Activated CD8-positive, alpha-beta T cell treated with anti-CD3 and anti-CD28 coated beads for 36 hours (primary cell): ENCODE data around the gene GPR62. TPM values are rescaled to one million over a fixed set of nuclear protein-coding genes. Genes with fewer than 3 reads are reported as not detected.
A peak's percentile ranks its signal among the peaks of the same experiment; 100 is the strongest.

Experiments
- ATAC-seq: fragments of 200-7000 bp; cut with Tn5 transposase; one replicate; pipeline ENCODE4 v1.10.0; 2021; ENCODE audit warnings: mild to moderate bottlenecking, moderate library complexity
- CTCF ChIA-PET: fragments of 350-600 bp; sonication (Branson Sonifier 250); formaldehyde crosslinking; loops from one replicate; lab custom pipeline; 2021; ENCODE audit warnings: antibody characterized with exemption; lab: Charles Lee
- POLR2A ChIA-PET: fragments of 350-600 bp; sonication (Branson Sonifier 250); formaldehyde crosslinking; loops from one replicate; lab custom pipeline; 2021; ENCODE audit warnings: antibody characterized with exemption; lab: Charles Lee
- DNase-seq: peaks from one replicate; pipeline ENCODE4 v3.0.0-alpha.2; 2020
- H3K27ac Mint-ChIP-seq: one replicate; pipeline ENCODE4 v1.8.0; 2021; ENCODE audit warnings: mild to moderate bottlenecking, mixed read lengths
- H3K27me3 Mint-ChIP-seq: one replicate; pipeline ENCODE4 v1.8.0; 2021; ENCODE audit warnings: mixed read lengths
- H3K36me3 Mint-ChIP-seq: one replicate; pipeline ENCODE4 v1.8.0; 2021; ENCODE audit warnings: low read depth, mixed read lengths
- H3K4me1 Mint-ChIP-seq: one replicate; pipeline ENCODE4 v1.8.0; 2021; ENCODE audit warnings: low read depth, mixed read lengths
- H3K4me3 Mint-ChIP-seq: one replicate; pipeline ENCODE4 v1.8.0; 2021; ENCODE audit warnings: mild to moderate bottlenecking, moderate library complexity, mixed read lengths
- H3K9me3 Mint-ChIP-seq: one replicate; pipeline ENCODE4 v1.8.0; 2021; ENCODE audit warnings: mixed read lengths
- CTCF ChIP-seq: fragments of 200-600 bp; IDR thresholded peaks from one replicate; pipeline ENCODE4 v1.8.0; 2022; ENCODE audit warnings: antibody characterized with exemption, mild to moderate bottlenecking
- intact Hi-C: fragments of 100-400 bp; cut with micrococcal nuclease; formaldehyde crosslinking; loops from one replicate; pipeline ENCODE4 v1.10.0; 2022
- total RNA-seq, 2 experiments: library from RNA; stranded (reverse); gene quantifications; one replicate each; pipeline ENCODE4 v1.2.3, GENCODE V29; 2021

GPR62 gene
- total RNA-seq, 2 experiments from 2014 or later = not detected

- POLR2A ChIA-PET = interaction anchor here (0.8 to 14.5 kb wide), 11 partner anchors 9 to 215 kb away, joined by 3 to 267 read pairs (median 4); partner anchors contain the start of genes ABHD14A, ABHD14B, DUSP7 and PARP3
- Mint-ChIP-seq H3K27ac (peak overlapping the region; percentile 95), H3K4me3 (peak overlapping the region; percentile 92), H3K36me3 (peaks cover 10% of the 10 kb centered on the region), H3K27me3 (no peaks in the 10 kb centered on the region), H3K4me1 (peaks cover 21% of the 10 kb centered on the region), H3K9me3 (no peaks in the 10 kb centered on the region)
- peak; percentile 66 for DNase-seq
- CTCF ChIA-PET = interaction anchor here (0.7 to 3.6 kb wide), 16 partner anchors 9 to 464 kb away, joined by 3 to 40 read pairs (median 6); partner anchors contain the start of genes ABHD14A, ABHD14B, PARP3 and PCBP4
- TF ChIP-seq CTCF = peak; percentile 76
- intact Hi-C loops = loop anchor here (5.0 kb wide), 1 partner anchor 40 kb away; the partner anchor contains the start of genes PARP3 and RRP9
- ATAC-seq = peak; percentile 41
Observed at GRCh38 chr3:51982352-51982837, 27.2 kb downstream of the GPR62 start.

GRCh38 chr3:51982838-51983577 is 27.8 kb downstream of the GPR62 start, which contains the start of gene ACY1:
ACY1 (plus strand) TSS chr3:51983535; CDS start chr3:51984065, 530 bp downstream.
- POLR2A ChIA-PET = interaction anchor here (0.8 to 14.5 kb wide), 12 partner anchors 9 to 302 kb away, joined by 3 to 267 read pairs (median 4); partner anchors contain the start of genes ABHD14A, ABHD14B, DUSP7 and PARP3
- peak within 1 kb of the TSS; percentile 92 for H3K4me3 Mint-ChIP-seq
- peaks cover 10% of the 10 kb centered on the region for H3K36me3 Mint-ChIP-seq
- peak; percentile 91 for ATAC-seq
- peaks cover 21% of the 10 kb centered on the region for H3K4me1 Mint-ChIP-seq
- intact Hi-C loops = loop anchor here (5.0 kb wide), 1 partner anchor 41 kb away; the partner anchor contains the start of genes PARP3 and RRP9
- TF ChIP-seq CTCF = peak; percentile 60
- peak within 1 kb of the TSS; percentile 95 for H3K27ac Mint-ChIP-seq
- H3K27me3 Mint-ChIP-seq = no peaks in the 10 kb centered on the region
- peak; percentile 92 for DNase-seq
- no peaks in the 10 kb centered on the region for H3K9me3 Mint-ChIP-seq
- CTCF ChIA-PET = interaction anchor here (0.7 to 3.6 kb wide), 17 partner anchors 9 to 482 kb away, joined by 3 to 40 read pairs (median 6); partner anchors contain the start of genes ABHD14A, ABHD14B, PARP3 and PCBP4

GRCh38 chr3:51983578-51984268 is 28.5 kb downstream of the GPR62 start:
- Mint-ChIP-seq H3K4me1 (peaks cover 21% of the 10 kb centered on the region), H3K9me3 (no peaks in the 10 kb centered on the region), H3K27me3 (no peaks in the 10 kb centered on the region), H3K4me3 (peak overlapping the region; percentile 92), H3K27ac (peak overlapping the region; percentile 95), H3K36me3 (peaks cover 10% of the 10 kb centered on the region)
- CTCF ChIA-PET = interaction anchor here (0.8 to 3.6 kb wide), 11 partner anchors 8 to 482 kb away, joined by 3 to 40 read pairs (median 8); partner anchors contain the start of genes ABHD14A, ABHD14B, PARP3 and RPL29
- DNase-seq = no peak
- ATAC-seq = no peak
- intact Hi-C loops = loop anchor here (5.0 kb wide), 1 partner anchor 41 kb away; the partner anchor contains the start of genes PARP3 and RRP9
- POLR2A ChIA-PET = interaction anchor here (0.6 to 14.5 kb wide), 7 partner anchors 9 to 301 kb away, joined by 3 to 267 read pairs (median 4); partner anchors contain the start of genes ABHD14A, ABHD14B, DUSP7 and RPL29
- no peak for TF ChIP-seq CTCF

- Mint-ChIP-seq H3K27ac (peak overlapping the region; percentile 95), H3K4me1 (peaks cover 21% of the 10 kb centered on the region), H3K36me3 (peaks cover 6% of the 10 kb centered on the region), H3K9me3 (no peaks in the 10 kb centered on the region), H3K27me3 (no peaks in the 10 kb centered on the region), H3K4me3 (peak overlapping the region; percentile 92)
- ChIA-PET POLR2A (interaction anchor here (0.6 to 14.5 kb wide), 3 partner anchors 9 to 158 kb away, joined by 3 to 267 read pairs (median 43); partner anchors contain the start of genes ABHD14A, ABHD14B and RPL29), CTCF (interaction anchor here (1.8 to 3.6 kb wide), 3 partner anchors 8 to 102 kb away, joined by 5 to 40 read pairs (median 21); partner anchors contain the start of genes ABHD14A and ABHD14B)
- no peak for TF ChIP-seq CTCF
- no peak for DNase-seq
- intact Hi-C loops = loop anchor here (5.0 kb wide), 1 partner anchor 42 kb away; the partner anchor contains the start of genes PARP3 and RRP9
- no peak for ATAC-seq
Observed at GRCh38 chr3:51984269-51984647, 29.1 kb downstream of the GPR62 start.
